RWPE2 (cell line): ENCODE results near the gene SASH1.

Source experiments
- ATAC-seq: fragments of 200-7000 bp; cut with Tn5 transposase; 3 replicates; pipeline ENCODE4 v1.9.1; 2021; ENCODE audit warnings: low read depth
- DNase-seq: peaks from one replicate; pipeline ENCODE4 v3.0.0-alpha.2; 2020; ENCODE audit warnings: low spot score
- H3K27ac ChIP-seq: fragments of 450-650 bp; 2 replicates; pipeline ENCODE4 v1.5.1; 2017; ENCODE audit warnings: mild to moderate bottlenecking; ENCODE audit not compliant: poor library complexity, severe bottlenecking
- H3K27me3 ChIP-seq: fragments of 250-450 bp; sonication (Bioruptor Pico); 2 replicates; pipeline ENCODE4 v1.5.1; 2021; ENCODE audit warnings: mild to moderate bottlenecking, moderate library complexity; ENCODE audit not compliant: insufficient read depth, poor library complexity, severe bottlenecking
- H3K36me3 ChIP-seq: fragments of 250-450 bp; sonication (Bioruptor Pico); 2 replicates; pipeline ENCODE4 v1.5.1; 2020; ENCODE audit warnings: low read depth, mild to moderate bottlenecking, moderate library complexity
- H3K4me1 ChIP-seq: fragments of 250-450 bp; sonication (Bioruptor Pico); 2 replicates; pipeline ENCODE4 v1.5.1; 2021; ENCODE audit warnings: mild to moderate bottlenecking, moderate library complexity; ENCODE audit not compliant: insufficient read depth, poor library complexity, severe bottlenecking
- H3K4me3 ChIP-seq: fragments of 250-450 bp; sonication (Bioruptor Pico); 2 replicates; pipeline ENCODE4 v1.5.1; 2021; ENCODE audit warnings: mild to moderate bottlenecking, moderate library complexity; ENCODE audit not compliant: severe bottlenecking
- H3K9me3 ChIP-seq: fragments of 250-450 bp; sonication (Bioruptor Pico); 2 replicates; pipeline ENCODE4 v1.5.1; 2021; ENCODE audit warnings: mild to moderate bottlenecking, moderate library complexity; ENCODE audit not compliant: severe bottlenecking
- CTCF ChIP-seq: fragments of 450-650 bp; IDR thresholded peaks from one replicate; pipeline ENCODE4 v1.5.1; 2017; ENCODE audit warnings: mild to moderate bottlenecking, moderate library complexity; ENCODE audit not compliant: poor library complexity, severe bottlenecking

SASH1 gene

GRCh38 chr6:148345176-148345575, 2.5 kb downstream of the SASH1 start:
- Histone ChIP-seq H3K27me3 (no peaks in the 10 kb centered on the region), H3K4me1 (peaks cover 18% of the 10 kb centered on the region), H3K9me3 (no peaks in the 10 kb centered on the region)

GRCh38 chr6:148345578-148345977, 2.9 kb downstream of the SASH1 start:
- Histone ChIP-seq H3K4me3 (no peak overlapping the region), H3K36me3 (no peaks in the 10 kb centered on the region), H3K27me3 (no peaks in the 10 kb centered on the region), H3K4me1 (peaks cover 18% of the 10 kb centered on the region), H3K9me3 (no peaks in the 10 kb centered on the region), H3K27ac (no peak overlapping the region)
- ATAC-seq (no peak), DNase-seq (no peak)
- TF ChIP-seq CTCF = no peak

More at GRCh38 chr6:148345176-148345575, 2.5 kb downstream of the SASH1 start:
- Histone ChIP-seq H3K4me3 (no peak overlapping the region), H3K36me3 (no peaks in the 10 kb centered on the region), H3K27ac (no peak overlapping the region)
- DNase-seq = no peak
- no peak for TF ChIP-seq CTCF
- no peak for ATAC-seq

GRCh38 chr6:148346681-148347440, 4.2 kb downstream of the SASH1 start:
- TF ChIP-seq CTCF = no peak
- no peak for DNase-seq
- H3K27ac ChIP-seq = no peak overlapping the region
- H3K4me1 ChIP-seq = peaks cover 12% of the 10 kb centered on the region
- ATAC-seq = no peak
- no peaks in the 10 kb centered on the region for H3K36me3 ChIP-seq
- no peaks in the 10 kb centered on the region for H3K27me3 ChIP-seq
- H3K9me3 ChIP-seq = no peaks in the 10 kb centered on the region
- H3K4me3 ChIP-seq = no peak overlapping the region

GRCh38 chr6:148347441-148348054, 4.9 kb downstream of the SASH1 start:
- H3K4me3 ChIP-seq = no peak overlapping the region
- TF ChIP-seq CTCF = no peak
- ATAC-seq (no peak), DNase-seq (no peak)
- no peaks in the 10 kb centered on the region for H3K36me3 ChIP-seq
- no peak overlapping the region for H3K27ac ChIP-seq
- H3K9me3 ChIP-seq = no peaks in the 10 kb centered on the region
- H3K27me3 ChIP-seq = no peaks in the 10 kb centered on the region
- H3K4me1 ChIP-seq = peaks cover 12% of the 10 kb centered on the region

- Histone ChIP-seq H3K27ac (no peak overlapping the region), H3K4me3 (no peak overlapping the region), H3K9me3 (no peaks in the 10 kb centered on the region), H3K36me3 (no peaks in the 10 kb centered on the region), H3K27me3 (no peaks in the 10 kb centered on the region), H3K4me1 (peaks cover 12% of the 10 kb centered on the region)
- TF ChIP-seq CTCF = no peak
- ATAC-seq (no peak), DNase-seq (no peak)
Observed at GRCh38 chr6:148348335-148348734, 5.7 kb downstream of the SASH1 start.
